GM12891 (cell line): Measurements from ENCODE around the gene HCN4.

ENCODE experiments used
- PAX5 ChIP-seq: IDR thresholded peaks from 2 replicates; pipeline ENCODE4 v1.6.1; 2011; ENCODE audit warnings: low read length, moderate library complexity, mild to moderate bottlenecking; ENCODE audit not compliant: insufficient read depth, severe bottlenecking
- POLR2A ChIP-seq: IDR thresholded peaks from 2 replicates; pipeline ENCODE4 v1.6.1; 2011; ENCODE audit warnings: low read depth, low read length, control low read depth
- POLR2AphosphoS5 ChIP-seq: IDR thresholded peaks from 2 replicates; pipeline ENCODE4 v1.6.1; 2011; ENCODE audit warnings: low read depth, low read length, control low read depth
- TAF1 ChIP-seq: IDR thresholded peaks from 2 replicates; pipeline ENCODE4 v1.6.1; 2011; ENCODE audit warnings: low read depth, low read length, control low read depth

DNA sequence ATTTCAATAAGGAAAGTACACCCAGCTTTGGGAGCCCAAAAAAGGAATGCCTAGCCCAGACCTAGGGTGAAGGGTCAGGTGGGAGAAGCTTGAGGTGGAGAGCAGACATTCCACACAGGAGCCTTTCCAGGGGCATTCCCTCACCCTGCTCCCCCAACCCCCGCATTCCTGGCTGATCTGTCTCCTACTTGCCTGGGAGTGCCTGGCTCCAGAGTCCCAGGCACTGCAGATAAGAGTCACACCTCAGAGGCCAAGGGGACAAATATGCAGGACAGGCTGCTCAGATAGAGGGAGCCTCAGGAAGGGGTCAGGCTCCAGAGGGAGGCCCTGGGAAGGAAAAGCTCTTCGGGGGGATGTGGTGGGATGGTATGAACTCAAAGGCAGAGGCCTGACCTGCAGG lies 20.8 kb upstream of the HCN4 start:
- no peak for TF ChIP-seq POLR2A
- TF ChIP-seq POLR2AphosphoS5, result no peak
- no peak for TF ChIP-seq TAF1
- TF ChIP-seq PAX5, result no peak
